BJ (cell line): ENCODE results near the gene COMMD8. TPM values are rescaled to one million over a fixed set of nuclear protein-coding genes. Genes with fewer than 3 reads are reported as not detected.

Experiments
- CTCF ChIA-PET: fragments of 350-600 bp; formaldehyde crosslinking; extraction: SDS; loops from one replicate; lab custom pipeline; 2021; ENCODE audit warnings: antibody characterized with exemption, inconsistent platforms; lab: Yijun Ruan, JAX
- POLR2A ChIA-PET: fragments of 300-600 bp; sonication (Branson Sonifier 250); formaldehyde crosslinking; extraction: SDS; loops from one replicate; lab custom pipeline; 2021; ENCODE audit warnings: antibody characterized with exemption; lab: Charles Lee
- DNase-seq: peaks from one replicate; pipeline ENCODE4 v3.0.0-alpha.2; 2011; ENCODE audit warnings: low read depth
- H3K27me3 ChIP-seq: 2 replicates; pipeline ENCODE4 v1.6.0; 2011; ENCODE audit warnings: low read length; ENCODE audit not compliant: control insufficient read depth, insufficient read depth
- H3K36me3 ChIP-seq: 2 replicates; pipeline ENCODE4 v1.5.1; 2011; ENCODE audit warnings: low read length; ENCODE audit not compliant: control insufficient read depth, insufficient read depth
- H3K4me3 ChIP-seq: 2 replicates; pipeline ENCODE4 v1.5.1; 2011; ENCODE audit warnings: low read depth, mild to moderate bottlenecking, control low read depth, low read length
- polyA plus RNA-seq: library from polyadenylated mRNA; depleted of rRNA; stranded (reverse); fragments of >200 nt; gene quantifications from 2 replicates; pipeline ENCODE4 v1.2.3, GENCODE V29; 2011
- TF ChIP-seq, protein P1 (sequence below): IDR thresholded peaks from 2 replicates; pipeline ENCODE4 v1.5.1; 2011; ENCODE audit warnings: low read depth, mild to moderate bottlenecking, control low read depth, inconsistent platforms, low read length, moderate library complexity; ENCODE audit not compliant: insufficient read depth

COMMD8 gene
- polyA plus RNA-seq, 1 experiment: 10.4 TPM

DNA sequence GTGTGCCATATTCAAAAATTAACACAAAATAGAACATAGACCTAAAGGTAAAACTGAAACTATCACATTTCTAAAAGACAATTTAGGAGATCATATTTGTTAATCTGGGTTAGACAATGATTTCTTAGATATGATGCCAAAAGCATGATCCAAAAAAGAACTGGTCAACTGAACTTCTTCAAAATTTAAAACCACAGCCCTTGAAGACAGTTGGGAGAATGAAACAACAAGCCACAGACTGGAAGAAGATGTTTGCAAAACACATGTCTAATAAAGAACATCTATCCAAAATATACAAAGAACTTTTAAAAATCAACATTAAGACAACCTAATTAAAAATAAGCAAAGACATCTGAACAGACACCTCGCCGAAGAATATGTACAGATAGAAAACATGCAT is 19.5 kb downstream of the COMMD8 start:
- ChIA-PET POLR2A (no interaction called here), CTCF (no interaction called here)
- H3K36me3 ChIP-seq: no peaks in the 10 kb centered on the region
- no peaks in the 10 kb centered on the region for H3K27me3 ChIP-seq
- TF ChIP-seq, protein P1, sequence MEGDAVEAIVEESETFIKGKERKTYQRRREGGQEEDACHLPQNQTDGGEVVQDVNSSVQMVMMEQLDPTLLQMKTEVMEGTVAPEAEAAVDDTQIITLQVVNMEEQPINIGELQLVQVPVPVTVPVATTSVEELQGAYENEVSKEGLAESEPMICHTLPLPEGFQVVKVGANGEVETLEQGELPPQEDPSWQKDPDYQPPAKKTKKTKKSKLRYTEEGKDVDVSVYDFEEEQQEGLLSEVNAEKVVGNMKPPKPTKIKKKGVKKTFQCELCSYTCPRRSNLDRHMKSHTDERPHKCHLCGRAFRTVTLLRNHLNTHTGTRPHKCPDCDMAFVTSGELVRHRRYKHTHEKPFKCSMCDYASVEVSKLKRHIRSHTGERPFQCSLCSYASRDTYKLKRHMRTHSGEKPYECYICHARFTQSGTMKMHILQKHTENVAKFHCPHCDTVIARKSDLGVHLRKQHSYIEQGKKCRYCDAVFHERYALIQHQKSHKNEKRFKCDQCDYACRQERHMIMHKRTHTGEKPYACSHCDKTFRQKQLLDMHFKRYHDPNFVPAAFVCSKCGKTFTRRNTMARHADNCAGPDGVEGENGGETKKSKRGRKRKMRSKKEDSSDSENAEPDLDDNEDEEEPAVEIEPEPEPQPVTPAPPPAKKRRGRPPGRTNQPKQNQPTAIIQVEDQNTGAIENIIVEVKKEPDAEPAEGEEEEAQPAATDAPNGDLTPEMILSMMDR: no peak
- DNase-seq: no peak
- H3K4me3 ChIP-seq: no peak overlapping the region

DNA sequence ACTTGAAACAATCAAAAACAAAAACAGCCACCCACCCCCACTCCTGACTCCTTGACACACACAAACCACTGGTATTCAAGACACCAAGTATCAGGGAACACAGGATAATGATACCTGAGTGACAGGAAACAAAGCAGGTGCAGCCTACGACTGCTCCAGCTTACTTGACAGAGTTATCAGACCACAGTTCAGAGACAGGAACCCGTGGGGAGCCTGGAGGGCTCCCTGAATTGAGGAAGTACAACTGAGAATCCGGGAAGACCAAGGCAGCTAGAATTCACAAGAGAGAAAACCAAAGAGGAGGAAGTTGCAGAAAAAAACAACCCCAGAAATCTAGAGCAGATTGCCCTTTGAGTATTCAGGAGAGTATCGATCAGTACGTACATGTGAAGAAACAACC is 20.5 kb downstream of the COMMD8 start:
- ChIA-PET POLR2A (no interaction called here), CTCF (interaction anchor here (1.7 kb wide), 1 partner anchor 16 kb away, joined by 4 read pairs; no protein-coding TSS in a partner anchor)
- Histone ChIP-seq H3K27me3 (no peaks in the 10 kb centered on the region), H3K4me3 (no peak overlapping the region), H3K36me3 (no peaks in the 10 kb centered on the region)
- no peak for DNase-seq
- TF ChIP-seq, protein P1: no peak

DNA sequence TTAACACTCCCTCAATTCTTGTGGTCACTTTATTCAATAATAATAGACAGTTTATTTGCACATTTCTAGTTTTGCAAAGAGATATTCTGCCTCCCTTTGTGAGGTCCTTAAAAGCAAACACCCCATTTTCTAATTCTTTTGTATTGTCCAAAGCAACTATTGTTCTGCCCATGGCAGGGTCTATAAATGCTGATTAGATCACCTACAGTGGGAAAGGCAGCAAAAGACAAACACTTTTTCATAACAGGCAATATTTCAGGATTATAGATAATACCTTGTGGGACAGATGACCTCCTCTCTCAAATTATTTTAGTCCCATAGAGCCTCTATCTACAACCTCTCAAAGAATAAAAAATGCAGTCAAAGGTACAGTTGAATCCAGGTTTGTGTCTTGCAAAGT is 28.6 kb downstream of the COMMD8 start:
- DNase-seq: no peak
- CTCF ChIA-PET: interaction anchor here (0.7 kb wide), 1 partner anchor 313 kb away, joined by 3 read pairs; no protein-coding TSS in a partner anchor
- POLR2A ChIA-PET: no interaction called here
- no peaks in the 10 kb centered on the region for H3K36me3 ChIP-seq
- TF ChIP-seq, protein P1: no peak
- no peaks in the 10 kb centered on the region for H3K27me3 ChIP-seq
- H3K4me3 ChIP-seq: no peak overlapping the region

DNA sequence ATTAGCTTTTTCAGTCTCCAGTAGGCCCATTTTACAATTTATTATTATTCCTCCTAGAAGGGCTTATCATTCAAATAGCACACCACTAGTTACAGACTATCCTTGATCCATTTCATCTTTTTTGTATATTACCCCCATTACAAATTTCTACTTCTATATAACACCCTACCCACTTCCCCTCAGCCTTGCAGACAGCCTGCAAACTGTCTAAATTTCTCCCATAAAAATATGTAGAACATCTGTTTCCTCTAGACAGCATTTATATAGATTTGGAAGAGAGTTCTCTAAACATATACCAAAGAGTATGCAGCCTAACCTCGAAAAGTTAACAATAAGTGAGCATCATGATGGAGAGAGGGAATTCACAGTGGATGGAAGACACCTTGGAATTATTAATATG is 30.8 kb downstream of the COMMD8 start:
- TF ChIP-seq, protein P1: no peak
- ChIA-PET CTCF (no interaction called here), POLR2A (no interaction called here)
- Histone ChIP-seq H3K36me3 (no peaks in the 10 kb centered on the region), H3K27me3 (peaks cover 1% of the 10 kb centered on the region; the same call in 1 of the 2 replicates), H3K4me3 (no peak overlapping the region)
- DNase-seq: no peak

DNA sequence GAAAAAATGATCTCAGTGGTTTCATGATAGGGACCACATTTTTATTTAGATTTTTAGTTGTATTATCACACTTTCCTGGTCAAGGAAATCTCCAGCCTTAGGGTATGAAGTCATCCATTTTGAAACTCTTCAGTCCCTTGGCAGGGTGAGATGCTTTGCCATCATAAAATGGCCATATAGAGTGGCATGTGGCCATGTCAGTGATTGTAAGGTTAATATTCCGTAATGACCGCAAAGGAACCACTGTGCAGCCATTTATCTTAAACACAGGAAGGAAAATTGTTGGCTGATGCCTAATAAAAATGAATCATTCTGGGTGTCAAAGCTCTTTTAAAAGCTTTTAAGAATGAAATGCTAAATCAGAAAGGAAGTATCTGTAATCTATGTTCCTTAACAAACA is 35.6 kb downstream of the COMMD8 start:
- H3K4me3 ChIP-seq: no peak overlapping the region
- H3K27me3 ChIP-seq: peaks cover 1% of the 10 kb centered on the region; the same call in 1 of the 2 replicates
- no peaks in the 10 kb centered on the region for H3K36me3 ChIP-seq
- CTCF ChIA-PET: interaction anchor here (2.0 kb wide), 1 partner anchor 11 kb away, joined by 6 read pairs; no protein-coding TSS in a partner anchor
- no peak for DNase-seq
- TF ChIP-seq, protein P1: no peak
- POLR2A ChIA-PET: no interaction called here
